Fibroblast of lung (primary cell): ENCODE measurements around the gene GOLM1. TPM values are rescaled to one million over a fixed set of nuclear protein-coding genes. Genes with fewer than 3 reads are reported as not detected.

Experiments
- DNase-seq, 2 donors: peaks; one replicate each; pipeline versions ENCODE4 v3.0.0 to v3.0.0-alpha.2; 2010; ENCODE audit warnings: low read depth in 2 of 2
- H2AFZ ChIP-seq: 2 replicates; pipeline ENCODE4 v1.5.1; 2012; ENCODE audit warnings: low read length, control low read depth, inconsistent platforms
- H3K27ac ChIP-seq: 2 replicates; pipeline ENCODE4 v1.5.1; 2011; ENCODE audit warnings: low read length, control low read depth; ENCODE audit not compliant: insufficient read depth
- H3K27me3 ChIP-seq: 2 replicates; pipeline ENCODE4 v1.5.1; 2011; ENCODE audit warnings: mild to moderate bottlenecking, low read length; ENCODE audit not compliant: control insufficient read depth, insufficient read depth
- H3K36me3 ChIP-seq: 2 replicates; pipeline ENCODE4 v1.5.1; 2011; ENCODE audit warnings: low read length; ENCODE audit not compliant: control insufficient read depth, insufficient read depth
- H3K4me1 ChIP-seq: 2 replicates; pipeline ENCODE4 v1.5.1; 2011; ENCODE audit warnings: low read length; ENCODE audit not compliant: control insufficient read depth, insufficient read depth; ENCODE audit errors: extremely low read depth
- H3K4me2 ChIP-seq: 2 replicates; pipeline ENCODE4 v1.5.1; 2011; ENCODE audit warnings: low read length, control low read depth; ENCODE audit not compliant: insufficient read depth; ENCODE audit errors: extremely low read depth
- H3K4me3 ChIP-seq, 4 experiments: fragments of 200-600 bp in 1 of 4; sonication (generic) in 1 of 4; replicated peaks in 1 of 4; 2 replicates each; pipeline ENCODE4 v1.5.1; 2011 to 2016; ENCODE audit warnings: low read length in 4 of 4, low read depth in 3 of 4, mild to moderate bottlenecking in 3 of 4, control low read depth in 2 of 4, inconsistent platforms in 1 of 4, mixed read lengths in 1 of 4; ENCODE audit not compliant: insufficient read depth in 1 of 4; ENCODE audit errors: control extremely low read depth in 1 of 4
- H3K79me2 ChIP-seq: 2 replicates; pipeline ENCODE4 v1.5.1; 2012; ENCODE audit warnings: mild to moderate bottlenecking, low read length, inconsistent platforms; ENCODE audit not compliant: control insufficient read depth, insufficient read depth
- H3K9ac ChIP-seq: 2 replicates; pipeline ENCODE4 v1.5.1; 2011; ENCODE audit warnings: mild to moderate bottlenecking, low read length, control low read depth; ENCODE audit not compliant: insufficient read depth
- H3K9me3 ChIP-seq: 2 replicates; pipeline ENCODE4 v1.5.1; 2012; ENCODE audit warnings: low read depth, low read length; ENCODE audit not compliant: control insufficient read depth, insufficient read depth
- H4K20me1 ChIP-seq: 2 replicates; pipeline ENCODE4 v1.5.1; 2011; ENCODE audit warnings: low read length; ENCODE audit not compliant: control insufficient read depth, insufficient read depth; ENCODE audit errors: extremely low read depth
- EZH2 ChIP-seq: IDR thresholded peaks from 2 replicates; pipeline ENCODE4 v1.5.1; 2012; ENCODE audit warnings: low read length, control low read depth, mild to moderate bottlenecking; ENCODE audit errors: missing control alignments
- polyA plus RNA-seq, 2 donors: library from polyadenylated mRNA; depleted of rRNA in 1 of 2; stranded (reverse) in 1 of 2; unstranded in 1 of 2; fragments of >200 nt; gene quantifications; 2 replicates each; pipeline ENCODE4 v1.2.1, GENCODE V29; 2011 to 2012; ENCODE audit warnings: missing spikeins in 1 of 2
- total RNA-seq: library from RNA; depleted of rRNA; stranded (reverse); fragments of >200 nt; gene quantifications from 2 replicates; pipeline ENCODE4 v1.2.1, GENCODE V29; 2014
- TF ChIP-seq, protein P1 (sequence below), 2 donors: IDR thresholded peaks in 1 of 2; conservative IDR thresholded peaks in 1 of 2; 1 replicate in 1 of 2; 2 replicates in 1 of 2; pipeline ENCODE4 v1.5.1; 2011 to 2012; ENCODE audit warnings: low read length in 2 of 2, control low read depth in 1 of 2, inconsistent platforms in 1 of 2, low read depth in 1 of 2, mild to moderate bottlenecking in 1 of 2

GOLM1 gene
- total and polyA plus RNA-seq, 2 donors (not counting 1 experiment from before 2014, with no cell fraction given), result 46.7 to 64.0 TPM

DNA sequence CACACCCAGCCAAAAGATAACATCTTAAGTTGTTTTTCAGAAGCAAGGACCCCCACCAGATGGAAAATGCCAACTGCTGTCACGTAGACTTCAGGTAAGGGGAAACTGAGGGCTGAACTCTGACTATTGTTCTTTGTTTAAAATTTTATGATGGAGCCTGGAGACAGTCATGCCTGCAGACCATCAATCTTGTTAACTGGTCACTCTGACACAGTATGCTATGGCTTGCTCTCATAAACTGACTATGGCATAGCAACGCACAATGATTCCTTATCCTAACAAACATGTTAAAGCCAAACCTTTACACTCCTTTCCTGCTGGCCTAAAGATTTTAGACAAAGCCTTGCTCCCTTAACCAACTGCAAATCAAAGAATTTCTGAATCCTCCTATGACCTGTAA is 43.6 kb upstream of the GOLM1 start:
- Histone ChIP-seq H2AFZ (no peak overlapping the region), H3K9me3 (no peaks in the 10 kb centered on the region), H3K4me3 (no peak overlapping the region), H3K27me3 (no peaks in the 10 kb centered on the region), H3K4me1 (no peaks in the 10 kb centered on the region), H4K20me1 (no peaks in the 10 kb centered on the region), H3K36me3 (no peaks in the 10 kb centered on the region), H3K79me2 (no peaks in the 10 kb centered on the region), H3K27ac (no peak overlapping the region), H3K9ac (no peak overlapping the region), H3K4me2 (no peak overlapping the region)
- no peak for TF ChIP-seq EZH2
- TF ChIP-seq, protein P1, sequence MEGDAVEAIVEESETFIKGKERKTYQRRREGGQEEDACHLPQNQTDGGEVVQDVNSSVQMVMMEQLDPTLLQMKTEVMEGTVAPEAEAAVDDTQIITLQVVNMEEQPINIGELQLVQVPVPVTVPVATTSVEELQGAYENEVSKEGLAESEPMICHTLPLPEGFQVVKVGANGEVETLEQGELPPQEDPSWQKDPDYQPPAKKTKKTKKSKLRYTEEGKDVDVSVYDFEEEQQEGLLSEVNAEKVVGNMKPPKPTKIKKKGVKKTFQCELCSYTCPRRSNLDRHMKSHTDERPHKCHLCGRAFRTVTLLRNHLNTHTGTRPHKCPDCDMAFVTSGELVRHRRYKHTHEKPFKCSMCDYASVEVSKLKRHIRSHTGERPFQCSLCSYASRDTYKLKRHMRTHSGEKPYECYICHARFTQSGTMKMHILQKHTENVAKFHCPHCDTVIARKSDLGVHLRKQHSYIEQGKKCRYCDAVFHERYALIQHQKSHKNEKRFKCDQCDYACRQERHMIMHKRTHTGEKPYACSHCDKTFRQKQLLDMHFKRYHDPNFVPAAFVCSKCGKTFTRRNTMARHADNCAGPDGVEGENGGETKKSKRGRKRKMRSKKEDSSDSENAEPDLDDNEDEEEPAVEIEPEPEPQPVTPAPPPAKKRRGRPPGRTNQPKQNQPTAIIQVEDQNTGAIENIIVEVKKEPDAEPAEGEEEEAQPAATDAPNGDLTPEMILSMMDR (conservative IDR thresholded peaks at IDR 0.05 in 1 of 2, IDR thresholded peaks at IDR 0.05 in 1 of 2; ENCODE audit: low read depth in 1 of 2, low read length in 2 of 2), result no peak
- no peak for DNase-seq

DNA sequence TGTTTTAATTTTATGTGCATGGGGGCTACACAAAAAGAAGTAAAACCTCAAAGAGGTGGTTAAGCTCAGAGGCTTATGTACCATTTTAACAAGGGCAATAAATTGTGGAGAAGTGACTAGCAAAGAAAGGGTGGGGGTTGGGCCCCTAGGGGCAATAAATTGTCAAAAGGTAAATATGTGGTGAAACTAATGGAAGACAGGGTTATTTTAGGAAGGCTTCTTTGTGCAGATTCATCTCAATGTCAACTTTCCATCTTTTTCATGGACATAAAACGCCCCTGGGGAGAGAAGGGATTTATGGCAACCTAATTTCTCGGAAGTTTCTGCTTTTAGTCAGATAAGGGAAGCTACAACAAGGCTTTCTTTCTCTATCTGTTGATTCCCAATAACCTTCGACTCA is 42.5 kb upstream of the GOLM1 start:
- H3K27ac ChIP-seq, result no peak overlapping the region
- TF ChIP-seq EZH2, result no peak
- TF ChIP-seq, protein P1 (conservative IDR thresholded peaks at IDR 0.05 in 1 of 2, IDR thresholded peaks at IDR 0.05 in 1 of 2; ENCODE audit: low read depth in 1 of 2, low read length in 2 of 2), result no peak
- H2AFZ ChIP-seq, result no peak overlapping the region
- no peak overlapping the region for H3K9ac ChIP-seq
- H3K36me3 ChIP-seq, result no peaks in the 10 kb centered on the region
- H3K9me3 ChIP-seq, result no peaks in the 10 kb centered on the region
- no peak overlapping the region for H3K4me3 ChIP-seq
- no peaks in the 10 kb centered on the region for H3K79me2 ChIP-seq
- no peak overlapping the region for H3K4me2 ChIP-seq
- H3K4me1 ChIP-seq, result no peaks in the 10 kb centered on the region
- no peak for DNase-seq
- H3K27me3 ChIP-seq, result no peaks in the 10 kb centered on the region
- no peaks in the 10 kb centered on the region for H4K20me1 ChIP-seq

DNA sequence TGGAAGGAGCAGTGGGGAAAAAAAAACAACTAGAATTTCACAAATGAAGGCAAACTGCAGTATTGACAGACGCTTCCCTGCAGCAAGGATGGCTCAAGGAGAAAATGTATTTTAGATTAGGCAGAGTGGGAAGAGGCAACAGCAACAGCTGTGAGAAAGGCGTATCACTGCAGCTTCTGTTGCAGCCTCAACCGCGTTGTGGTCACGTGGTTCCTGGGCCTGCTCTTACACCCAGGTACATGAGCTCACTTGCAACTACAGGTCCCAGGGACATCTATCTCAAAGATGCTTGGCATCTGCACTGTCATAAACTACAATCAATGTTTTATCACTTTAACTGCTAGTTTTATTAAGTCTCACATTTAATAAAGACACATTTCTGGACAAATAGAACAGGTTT is 36.0 kb upstream of the GOLM1 start:
- Histone ChIP-seq H3K4me1 (no peaks in the 10 kb centered on the region), H3K4me2 (no peak overlapping the region), H3K9ac (no peak overlapping the region), H3K27me3 (no peaks in the 10 kb centered on the region), H3K79me2 (no peaks in the 10 kb centered on the region), H4K20me1 (no peaks in the 10 kb centered on the region), H3K4me3 (no peak overlapping the region), H3K9me3 (no peaks in the 10 kb centered on the region), H3K27ac (no peak overlapping the region), H3K36me3 (no peaks in the 10 kb centered on the region), H2AFZ (no peak overlapping the region)
- DNase-seq, result no peak
- TF ChIP-seq EZH2, result no peak
- TF ChIP-seq, protein P1 (conservative IDR thresholded peaks at IDR 0.05 in 1 of 2, IDR thresholded peaks at IDR 0.05 in 1 of 2; ENCODE audit: low read depth in 1 of 2, low read length in 2 of 2), result no peak
